Keratinocyte (primary cell): Measurements from ENCODE around the gene CARD16.

Source experiments
- EZH2 ChIP-seq: IDR thresholded peaks from one replicate; pipeline ENCODE4 v1.6.1; 2012; ENCODE audit warnings: inconsistent platforms, mild to moderate bottlenecking, low read length, moderate library complexity
- TF ChIP-seq, protein P1 (sequence below), 3 experiments: IDR thresholded peaks in 1 of 3; conservative IDR thresholded peaks in 1 of 3; optimal IDR thresholded peaks in 1 of 3; 2 replicates in 2 of 3; 3 replicates in 1 of 3; pipeline versions ENCODE3 to v1.5.1; 2011; ENCODE audit warnings: low read length in 3 of 3, mild to moderate bottlenecking in 3 of 3, moderate library complexity in 2 of 3, control low read depth in 1 of 3, inconsistent platforms in 1 of 3; ENCODE audit not compliant: insufficient read depth in 2 of 3; ENCODE audit errors: extremely low read depth in 1 of 3

DNA sequence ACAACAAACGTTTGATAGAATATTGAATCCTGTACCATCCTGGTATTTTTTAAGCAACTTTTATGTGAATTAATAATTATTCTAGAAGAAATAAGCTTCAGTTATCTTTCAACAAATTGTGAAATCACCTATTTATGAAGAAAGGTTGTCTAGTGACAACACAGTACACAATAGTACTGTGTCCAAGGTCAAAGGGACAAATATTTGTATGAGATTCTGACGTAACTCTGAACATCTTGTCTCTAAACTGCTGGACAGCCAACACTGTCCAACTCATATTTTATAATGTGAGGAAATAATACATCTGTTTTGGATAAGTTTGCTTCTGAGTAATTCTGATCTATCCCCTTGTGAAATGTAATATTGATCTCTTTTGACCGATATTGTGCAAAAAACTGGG, 41.1 kb downstream of the CARD16 start:
- no peak for TF ChIP-seq EZH2
- TF ChIP-seq, protein P1, sequence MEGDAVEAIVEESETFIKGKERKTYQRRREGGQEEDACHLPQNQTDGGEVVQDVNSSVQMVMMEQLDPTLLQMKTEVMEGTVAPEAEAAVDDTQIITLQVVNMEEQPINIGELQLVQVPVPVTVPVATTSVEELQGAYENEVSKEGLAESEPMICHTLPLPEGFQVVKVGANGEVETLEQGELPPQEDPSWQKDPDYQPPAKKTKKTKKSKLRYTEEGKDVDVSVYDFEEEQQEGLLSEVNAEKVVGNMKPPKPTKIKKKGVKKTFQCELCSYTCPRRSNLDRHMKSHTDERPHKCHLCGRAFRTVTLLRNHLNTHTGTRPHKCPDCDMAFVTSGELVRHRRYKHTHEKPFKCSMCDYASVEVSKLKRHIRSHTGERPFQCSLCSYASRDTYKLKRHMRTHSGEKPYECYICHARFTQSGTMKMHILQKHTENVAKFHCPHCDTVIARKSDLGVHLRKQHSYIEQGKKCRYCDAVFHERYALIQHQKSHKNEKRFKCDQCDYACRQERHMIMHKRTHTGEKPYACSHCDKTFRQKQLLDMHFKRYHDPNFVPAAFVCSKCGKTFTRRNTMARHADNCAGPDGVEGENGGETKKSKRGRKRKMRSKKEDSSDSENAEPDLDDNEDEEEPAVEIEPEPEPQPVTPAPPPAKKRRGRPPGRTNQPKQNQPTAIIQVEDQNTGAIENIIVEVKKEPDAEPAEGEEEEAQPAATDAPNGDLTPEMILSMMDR (optimal IDR thresholded peaks at IDR 0.05 in 1 of 3, IDR thresholded peaks at IDR 0.05 in 1 of 3, conservative IDR thresholded peaks at IDR 0.05 in 1 of 3; ENCODE audit: extremely low read depth in 1 of 3, insufficient read depth in 2 of 3, low read length in 3 of 3): no peak
